ENCODE results near the gene DLEC1. TPM values are rescaled to one million over a fixed set of nuclear protein-coding genes. Genes with fewer than 3 reads are reported as not detected.
A peak's percentile ranks its signal among the peaks of the same experiment; 100 is the strongest.

The DLEC1 gene
- total RNA-seq, 2 donors from 2014 or later, result 0.43 to 0.81 TPM

- Mint-ChIP-seq H3K27me3 (ENCODE audit: low read depth) (no peaks in the 10 kb centered on the region), H3K27ac (no peak overlapping the region), H3K36me3 (ENCODE audit: insufficient read depth in 2 of 2) (peaks cover 3 to 14% of the 10 kb centered on the region in 2 donors), H3K4me1 (ENCODE audit: low read depth) (peaks cover 62% of the 10 kb centered on the region), H3K4me3 (peak overlapping the region; percentile 87 to 91), H3K9me3 (no peaks in the 10 kb centered on the region)
- DNase-seq, result no peak
- ATAC-seq (replicated peaks in 1 of 2), result no peak
Measured at GRCh38 chr3:37995652-37996641, 43.1 kb upstream of the DLEC1 start.

GRCh38 chr3:37996785-37997301 is 42.2 kb upstream of the DLEC1 start:
- no peak overlapping the region for H3K27ac Mint-ChIP-seq
- peaks cover 3 to 15% of the 10 kb centered on the region in 2 donors for H3K36me3 Mint-ChIP-seq (ENCODE audit: insufficient read depth in 2 of 2)
- DNase-seq (peak; percentile 86), ATAC-seq (replicated peaks in 1 of 2) (peak; percentile 51 to 56)
- H3K9me3 Mint-ChIP-seq, result no peaks in the 10 kb centered on the region
- H3K27me3 Mint-ChIP-seq (ENCODE audit: low read depth), result no peaks in the 10 kb centered on the region
- H3K4me3 Mint-ChIP-seq, result peak overlapping the region; percentile 2 to 7
- peaks cover 62% of the 10 kb centered on the region for H3K4me1 Mint-ChIP-seq (ENCODE audit: low read depth)

- ATAC-seq (replicated peaks in 1 of 2) (no peak), DNase-seq (no peak)
- no peaks in the 10 kb centered on the region for H3K9me3 Mint-ChIP-seq
- H3K27me3 Mint-ChIP-seq (ENCODE audit: low read depth), result no peaks in the 10 kb centered on the region
- peaks cover 3 to 15% of the 10 kb centered on the region in 2 donors for H3K36me3 Mint-ChIP-seq (ENCODE audit: insufficient read depth in 2 of 2)
- no peak overlapping the region for H3K27ac Mint-ChIP-seq
- no peak overlapping the region for H3K4me3 Mint-ChIP-seq
- H3K4me1 Mint-ChIP-seq (ENCODE audit: low read depth), result peaks cover 62% of the 10 kb centered on the region
Measured at GRCh38 chr3:37997342-37997741, 41.7 kb upstream of the DLEC1 start.

GRCh38 chr3:37997791-37998370 is 41.1 kb upstream of the DLEC1 start:
- Mint-ChIP-seq H3K27me3 (ENCODE audit: low read depth) (no peaks in the 10 kb centered on the region), H3K36me3 (ENCODE audit: insufficient read depth in 2 of 2) (peaks cover 3 to 15% of the 10 kb centered on the region in 2 donors), H3K9me3 (no peaks in the 10 kb centered on the region), H3K4me1 (ENCODE audit: low read depth) (peaks cover 59% of the 10 kb centered on the region), H3K27ac (no peak overlapping the region), H3K4me3 (peak overlapping the region; percentile 75 to 77)
- ATAC-seq (replicated peaks in 1 of 2) (no peak), DNase-seq (no peak)

- H3K4me1 Mint-ChIP-seq (ENCODE audit: low read depth), result peaks cover 54% of the 10 kb centered on the region
- ATAC-seq (replicated peaks in 1 of 2) (no peak), DNase-seq (no peak)
- no peak overlapping the region for H3K4me3 Mint-ChIP-seq
- H3K27ac Mint-ChIP-seq, result no peak overlapping the region
- no peaks in the 10 kb centered on the region for H3K9me3 Mint-ChIP-seq
- peaks cover 3 to 17% of the 10 kb centered on the region in 2 donors for H3K36me3 Mint-ChIP-seq (ENCODE audit: insufficient read depth in 2 of 2)
- no peaks in the 10 kb centered on the region for H3K27me3 Mint-ChIP-seq (ENCODE audit: low read depth)
Measured at GRCh38 chr3:37999836-38000235, 39.2 kb upstream of the DLEC1 start.

- H3K27me3 Mint-ChIP-seq (ENCODE audit: low read depth), result no peaks in the 10 kb centered on the region
- no peak for DNase-seq
- peaks cover 3 to 17% of the 10 kb centered on the region in 2 donors for H3K36me3 Mint-ChIP-seq (ENCODE audit: insufficient read depth in 2 of 2)
- H3K4me1 Mint-ChIP-seq (ENCODE audit: low read depth), result peaks cover 52% of the 10 kb centered on the region
- no peaks in the 10 kb centered on the region for H3K9me3 Mint-ChIP-seq
- ATAC-seq (replicated peaks in 1 of 2), result no peak
- no peak overlapping the region for H3K27ac Mint-ChIP-seq
- H3K4me3 Mint-ChIP-seq, result no peak overlapping the region
Measured at GRCh38 chr3:38000242-38000916, 38.6 kb upstream of the DLEC1 start.

GRCh38 chr3:38000965-38001455 is 38.0 kb upstream of the DLEC1 start:
- DNase-seq (no peak), ATAC-seq (replicated peaks in 1 of 2) (no peak)
- Mint-ChIP-seq H3K27me3 (ENCODE audit: low read depth) (no peaks in the 10 kb centered on the region), H3K27ac (no peak overlapping the region), H3K9me3 (no peaks in the 10 kb centered on the region), H3K4me3 (no peak overlapping the region), H3K36me3 (ENCODE audit: insufficient read depth in 2 of 2) (peaks cover 3 to 17% of the 10 kb centered on the region in 2 donors), H3K4me1 (ENCODE audit: low read depth) (peaks cover 46% of the 10 kb centered on the region)

GRCh38 chr3:38001456-38002081 is 37.4 kb upstream of the DLEC1 start:
- Mint-ChIP-seq H3K27me3 (ENCODE audit: low read depth) (no peaks in the 10 kb centered on the region), H3K4me1 (ENCODE audit: low read depth) (peaks cover 40% of the 10 kb centered on the region), H3K9me3 (no peaks in the 10 kb centered on the region), H3K27ac (no peak overlapping the region), H3K36me3 (ENCODE audit: insufficient read depth in 2 of 2) (peaks cover 2 to 11% of the 10 kb centered on the region in 2 donors), H3K4me3 (no peak overlapping the region)
- no peak for ATAC-seq (replicated peaks in 1 of 2)
- DNase-seq, result no peak

- H3K36me3 Mint-ChIP-seq (ENCODE audit: insufficient read depth in 2 of 2), result peaks cover 0 to 8% of the 10 kb centered on the region in 2 donors
- H3K27me3 Mint-ChIP-seq (ENCODE audit: low read depth), result no peaks in the 10 kb centered on the region
- H3K9me3 Mint-ChIP-seq, result no peaks in the 10 kb centered on the region
- ATAC-seq (replicated peaks in 1 of 2), result no peak
- no peak overlapping the region for H3K27ac Mint-ChIP-seq
- H3K4me3 Mint-ChIP-seq, result no peak overlapping the region
- H3K4me1 Mint-ChIP-seq (ENCODE audit: low read depth), result peaks cover 34% of the 10 kb centered on the region
- no peak for DNase-seq
Measured at GRCh38 chr3:38002291-38002876, 36.6 kb upstream of the DLEC1 start.

- H3K4me1 Mint-ChIP-seq (ENCODE audit: low read depth), result peaks cover 34% of the 10 kb centered on the region
- H3K36me3 Mint-ChIP-seq (ENCODE audit: insufficient read depth in 2 of 2), result peaks cover 0 to 8% of the 10 kb centered on the region in 2 donors
- DNase-seq, result no peak
- peak overlapping the region; percentile 41 for H3K27ac Mint-ChIP-seq
- no peaks in the 10 kb centered on the region for H3K9me3 Mint-ChIP-seq
- H3K27me3 Mint-ChIP-seq (ENCODE audit: low read depth), result no peaks in the 10 kb centered on the region
- no peak for ATAC-seq (replicated peaks in 1 of 2)
- H3K4me3 Mint-ChIP-seq, result no peak overlapping the region
Measured at GRCh38 chr3:38002940-38003339, 36.1 kb upstream of the DLEC1 start.

GRCh38 chr3:38003371-38003816 is 35.6 kb upstream of the DLEC1 start:
- DNase-seq, result peak; percentile 62 to 76
- Mint-ChIP-seq H3K9me3 (no peaks in the 10 kb centered on the region), H3K4me3 (no peak overlapping the region), H3K27ac (no peak overlapping the region), H3K27me3 (ENCODE audit: low read depth) (no peaks in the 10 kb centered on the region), H3K36me3 (ENCODE audit: insufficient read depth in 2 of 2) (peaks cover 0 to 8% of the 10 kb centered on the region in 2 donors), H3K4me1 (ENCODE audit: low read depth) (peaks cover 30% of the 10 kb centered on the region)
- peak; percentile 47 to 52 for ATAC-seq (replicated peaks in 1 of 2)

GRCh38 chr3:38003817-38004414 is 35.1 kb upstream of the DLEC1 start:
- ATAC-seq (replicated peaks in 1 of 2) (no peak), DNase-seq (no peak)
- Mint-ChIP-seq H3K36me3 (ENCODE audit: insufficient read depth in 2 of 2) (peaks cover 0 to 8% of the 10 kb centered on the region in 2 donors), H3K27ac (no peak overlapping the region), H3K4me3 (no peak overlapping the region), H3K4me1 (ENCODE audit: low read depth) (peaks cover 24% of the 10 kb centered on the region), H3K9me3 (no peaks in the 10 kb centered on the region), H3K27me3 (ENCODE audit: low read depth) (no peaks in the 10 kb centered on the region)

Data from activated T-cell treated with anti-CD3 and anti-CD28 coated beads, Interleukin-2, amount 50 U/mL, for 72 hours (primary cell).